ENCODE measurements around the gene GPR143. TPM values are rescaled to one million over a fixed set of nuclear protein-coding genes. Genes with fewer than 3 reads are reported as not detected.

Gene GPR143
- total and polyA plus RNA-seq, 9 of the 15 experiments (the other 6 are each of a cell fraction or from before 2014, with no cell fraction given) = not detected

DNA sequence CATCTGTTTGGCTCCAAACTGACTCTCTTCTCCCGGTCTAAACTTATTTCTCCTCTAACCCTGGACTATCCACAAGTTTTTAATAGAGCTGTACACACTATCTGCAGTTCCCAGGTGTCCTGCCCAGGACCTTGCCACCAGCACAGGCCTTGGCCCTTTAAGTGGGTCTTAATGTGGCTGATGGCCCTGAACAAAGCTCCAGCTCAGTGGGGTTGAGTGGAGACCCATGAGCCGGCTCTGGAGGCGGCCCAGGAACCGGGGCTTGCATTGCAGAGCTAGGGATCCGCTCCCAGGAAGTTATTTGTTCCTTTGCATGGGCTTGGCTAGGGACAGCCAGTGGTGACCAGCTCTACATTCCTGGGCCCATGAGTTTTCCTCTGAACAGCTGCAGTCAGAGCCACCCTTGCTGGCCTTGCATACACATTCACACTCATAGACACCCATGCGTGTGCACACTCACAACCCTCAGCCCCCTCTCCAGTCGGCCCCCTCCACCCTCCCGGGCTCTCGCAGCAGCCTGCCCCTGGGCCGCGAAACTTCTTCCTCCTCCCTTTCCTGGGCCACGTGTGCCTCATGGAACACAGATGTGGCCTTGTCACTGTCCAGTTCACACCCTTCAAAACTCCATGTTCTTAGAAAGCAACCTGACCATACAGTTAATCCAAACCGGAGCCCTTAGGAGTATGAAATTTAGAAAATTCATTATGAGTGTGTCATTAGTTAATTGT, 58.2 kb downstream of the GPR143 start (continued):
- TF ChIP-seq STAT5B (CRISPR knock-in tag; IDR thresholded peaks at IDR 0.05) (no peak), ZFPM2 (CRISPR knock-in tag; IDR thresholded peaks at IDR 0.05) (no peak), L3MBTL2 (IDR thresholded peaks at IDR 0.05) (no peak), CHD4 (IDR thresholded peaks at IDR 0.05; ENCODE audit: insufficient read depth, insufficient replicate concordance, low read depth, low read length, poor library complexity, severe bottlenecking) (no peak), MTA2 (IDR thresholded peaks at IDR 0.05; ENCODE audit: low read depth) (no peak)
- TF ChIP-seq, protein P1, sequence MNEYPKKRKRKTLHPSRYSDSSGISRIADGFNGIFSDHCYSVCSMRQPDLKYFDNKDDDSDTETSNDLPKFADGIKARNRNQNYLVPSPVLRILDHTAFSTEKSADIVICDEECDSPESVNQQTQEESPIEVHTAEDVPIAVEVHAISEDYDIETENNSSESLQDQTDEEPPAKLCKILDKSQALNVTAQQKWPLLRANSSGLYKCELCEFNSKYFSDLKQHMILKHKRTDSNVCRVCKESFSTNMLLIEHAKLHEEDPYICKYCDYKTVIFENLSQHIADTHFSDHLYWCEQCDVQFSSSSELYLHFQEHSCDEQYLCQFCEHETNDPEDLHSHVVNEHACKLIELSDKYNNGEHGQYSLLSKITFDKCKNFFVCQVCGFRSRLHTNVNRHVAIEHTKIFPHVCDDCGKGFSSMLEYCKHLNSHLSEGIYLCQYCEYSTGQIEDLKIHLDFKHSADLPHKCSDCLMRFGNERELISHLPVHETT (CRISPR knock-in tag; conservative IDR thresholded peaks at IDR 0.05 in 1 of 2, IDR thresholded peaks at IDR 0.05 in 1 of 2) = no peak
- TF ChIP-seq, protein P2, sequence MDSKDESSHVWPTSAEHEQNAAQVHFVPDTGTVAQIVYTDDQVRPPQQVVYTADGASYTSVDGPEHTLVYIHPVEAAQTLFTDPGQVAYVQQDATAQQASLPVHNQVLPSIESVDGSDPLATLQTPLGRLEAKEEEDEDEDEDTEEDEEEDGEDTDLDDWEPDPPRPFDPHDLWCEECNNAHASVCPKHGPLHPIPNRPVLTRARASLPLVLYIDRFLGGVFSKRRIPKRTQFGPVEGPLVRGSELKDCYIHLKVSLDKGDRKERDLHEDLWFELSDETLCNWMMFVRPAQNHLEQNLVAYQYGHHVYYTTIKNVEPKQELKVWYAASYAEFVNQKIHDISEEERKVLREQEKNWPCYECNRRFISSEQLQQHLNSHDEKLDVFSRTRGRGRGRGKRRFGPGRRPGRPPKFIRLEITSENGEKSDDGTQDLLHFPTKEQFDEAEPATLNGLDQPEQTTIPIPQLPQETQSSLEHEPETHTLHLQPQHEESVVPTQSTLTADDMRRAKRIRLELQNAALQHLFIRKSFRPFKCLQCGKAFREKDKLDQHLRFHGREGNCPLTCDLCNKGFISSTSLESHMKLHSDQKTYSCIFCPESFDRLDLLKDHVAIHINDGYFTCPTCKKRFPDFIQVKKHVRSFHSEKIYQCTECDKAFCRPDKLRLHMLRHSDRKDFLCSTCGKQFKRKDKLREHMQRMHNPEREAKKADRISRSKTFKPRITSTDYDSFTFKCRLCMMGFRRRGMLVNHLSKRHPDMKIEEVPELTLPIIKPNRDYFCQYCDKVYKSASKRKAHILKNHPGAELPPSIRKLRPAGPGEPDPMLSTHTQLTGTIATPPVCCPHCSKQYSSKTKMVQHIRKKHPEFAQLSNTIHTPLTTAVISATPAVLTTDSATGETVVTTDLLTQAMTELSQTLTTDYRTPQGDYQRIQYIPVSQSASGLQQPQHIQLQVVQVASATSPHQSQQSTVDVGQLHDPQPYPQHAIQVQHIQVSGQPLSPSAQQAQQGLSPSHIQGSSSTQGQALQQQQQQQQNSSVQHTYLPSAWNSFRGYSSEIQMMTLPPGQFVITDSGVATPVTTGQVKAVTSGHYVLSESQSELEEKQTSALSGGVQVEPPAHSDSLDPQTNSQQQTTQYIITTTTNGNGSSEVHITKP (IDR thresholded peaks at IDR 0.05; ENCODE audit: partially characterized antibody) = no peak
